CD14-positive monocyte (primary cell): ENCODE results near the gene PEX11A. TPM values are rescaled to one million over a fixed set of nuclear protein-coding genes. Genes with fewer than 3 reads are reported as not detected.

ENCODE experiments used
- DNase-seq, 3 donors: peaks; one replicate each; pipeline ENCODE4 v3.0.0-alpha.2; 2011 to 2022
- H2AFZ ChIP-seq: 2 replicates; pipeline ENCODE4 v1.6.0; 2012; ENCODE audit warnings: mild to moderate bottlenecking, low read depth, low read length, inconsistent platforms; ENCODE audit not compliant: insufficient read depth, poor library complexity, severe bottlenecking
- H3K27ac ChIP-seq, 2 donors: 1 replicate in 1 of 2; 2 replicates in 1 of 2; pipeline ENCODE4 v1.5.1; 2012 to 2013; ENCODE audit warnings: low read length in 2 of 2, control low read depth in 1 of 2, inconsistent platforms in 1 of 2, low read depth in 1 of 2, mild to moderate bottlenecking in 1 of 2
- H3K27me3 ChIP-seq, 2 donors: one replicate each; pipeline versions ENCODE4 v1.6.0 to v1.6.1; 2011 to 2013; ENCODE audit warnings: low read length in 2 of 2; ENCODE audit not compliant: control insufficient read depth in 2 of 2, insufficient read depth in 2 of 2
- H3K36me3 ChIP-seq, 2 donors: replicated peaks in 1 of 2; 1 replicate in 1 of 2; 2 replicates in 1 of 2; pipeline versions ENCODE4 v1.5.1 to v1.6.1; 2012 to 2013; ENCODE audit warnings: low read length in 2 of 2, control low read depth in 1 of 2, inconsistent platforms in 1 of 2, mild to moderate bottlenecking in 1 of 2; ENCODE audit not compliant: insufficient read depth in 2 of 2, control insufficient read depth in 1 of 2
- H3K4me1 ChIP-seq, 2 donors: 1 replicate in 1 of 2; 2 replicates in 1 of 2; pipeline versions ENCODE4 v1.5.1 to v1.6.1; 2012 to 2013; ENCODE audit warnings: low read length in 2 of 2, control low read depth in 1 of 2, inconsistent platforms in 1 of 2, mild to moderate bottlenecking in 1 of 2, moderate library complexity in 1 of 2; ENCODE audit not compliant: insufficient read depth in 2 of 2, control insufficient read depth in 1 of 2
- H3K4me2 ChIP-seq: replicated peaks from 2 replicates; pipeline ENCODE3; 2012; ENCODE audit warnings: low read length, moderate library complexity, mild to moderate bottlenecking; ENCODE audit not compliant: poor library complexity, severe bottlenecking; ENCODE audit errors: extremely low read depth
- H3K4me3 ChIP-seq, 3 experiments: fragments of 200-600 bp in 1 of 3; sonication (generic) in 1 of 3; replicated peaks in 1 of 3; 1 replicate in 2 of 3; 2 replicates in 1 of 3; pipeline ENCODE4 v1.5.1; 2011 to 2013; ENCODE audit warnings: low read length in 3 of 3, mild to moderate bottlenecking in 3 of 3, control low read depth in 2 of 3, low read depth in 2 of 3, inconsistent platforms in 1 of 3, moderate library complexity in 1 of 3
- H3K79me2 ChIP-seq: 2 replicates; pipeline ENCODE4 v1.6.0; 2012; ENCODE audit warnings: mild to moderate bottlenecking, control low read depth, inconsistent platforms, low read length, moderate library complexity; ENCODE audit not compliant: insufficient read depth
- H3K9ac ChIP-seq: 2 replicates; pipeline ENCODE4 v1.6.0; 2017; ENCODE audit warnings: low read length, mild to moderate bottlenecking; ENCODE audit not compliant: insufficient read depth, poor library complexity, severe bottlenecking
- H3K9me3 ChIP-seq, 2 donors: replicated peaks in 1 of 2; 1 replicate in 1 of 2; 2 replicates in 1 of 2; pipeline versions ENCODE4 v1.5.1 to v1.6.1; 2012 to 2013; ENCODE audit warnings: low read length in 2 of 2, control low read depth in 1 of 2; ENCODE audit not compliant: control insufficient read depth in 1 of 2, insufficient read depth in 1 of 2
- H4K20me1 ChIP-seq: 2 replicates; pipeline ENCODE4 v1.6.0; 2012; ENCODE audit warnings: mild to moderate bottlenecking, low read length, control low read depth, moderate library complexity; ENCODE audit not compliant: insufficient read depth
- H3K27ac Mint-ChIP-seq, 7 donors: one replicate each; pipeline ENCODE4 v1.8.0; 2020; ENCODE audit warnings: mild to moderate bottlenecking in 7 of 7, mixed read lengths in 7 of 7, moderate library complexity in 6 of 7, inconsistent platforms in 2 of 7
- H3K27me3 Mint-ChIP-seq, 3 donors: one replicate each; pipeline ENCODE4 v1.8.0; 2021 to 2022; ENCODE audit warnings: low read depth in 3 of 3, mild to moderate bottlenecking in 3 of 3, mixed read lengths in 3 of 3, moderate library complexity in 3 of 3, inconsistent platforms in 1 of 3
- H3K36me3 Mint-ChIP-seq, 2 donors: one replicate each; pipeline ENCODE4 v1.8.0; 2020; ENCODE audit warnings: mixed read lengths in 2 of 2, inconsistent platforms in 1 of 2, mild to moderate bottlenecking in 1 of 2
- H3K4me1 Mint-ChIP-seq: one replicate; pipeline ENCODE4 v1.8.0; 2020; ENCODE audit warnings: mild to moderate bottlenecking, mixed read lengths
- H3K4me3 Mint-ChIP-seq, 2 donors: one replicate each; pipeline ENCODE4 v1.8.0; 2020; ENCODE audit warnings: mild to moderate bottlenecking in 2 of 2, mixed read lengths in 2 of 2, moderate library complexity in 1 of 2
- H3K9me3 Mint-ChIP-seq, 7 donors: one replicate each; pipeline ENCODE4 v1.8.0; 2020 to 2022; ENCODE audit warnings: mixed read lengths in 7 of 7, mild to moderate bottlenecking in 6 of 7, moderate library complexity in 6 of 7, inconsistent platforms in 2 of 7
- WGBS: methylation state at CpG from one replicate; pipeline ENCODE4 v1.1.5; 2013; ENCODE audit warnings: missing lambda C conversion rate; ENCODE audit not compliant: insufficient coverage; 5-methylcytosine and 5-hydroxymethylcytosine counted together
- intact Hi-C, 2 donors: fragments of 100-400 bp; cut with micrococcal nuclease; formaldehyde crosslinking; loops; one replicate each; pipeline versions ENCODE4 v1.15.0 to v1.15.1; 2023
- polyA plus RNA-seq, 3 donors: library from polyadenylated mRNA; depleted of rRNA in 1 of 3; unstranded in 2 of 3; stranded (reverse) in 1 of 3; fragments of 300-500 nt in 2 of 3; fragments of >200 nt in 1 of 3; fragmentation: Illumina TruSeq in 2 of 3; gene quantifications; 1 replicate in 2 of 3; 2 replicates in 1 of 3; pipeline ENCODE4 v1.2.3, GENCODE V29; 2012 to 2021
- TF ChIP-seq, protein P1 (sequence below): fragments of 200-600 bp; IDR thresholded peaks from one replicate; pipeline ENCODE4 v1.8.0; 2022; ENCODE audit warnings: antibody characterized with exemption, mild to moderate bottlenecking

The PEX11A gene
- polyA plus RNA-seq, 3 donors, result 0.72 to 0.84 (median 0.75) TPM

DNA sequence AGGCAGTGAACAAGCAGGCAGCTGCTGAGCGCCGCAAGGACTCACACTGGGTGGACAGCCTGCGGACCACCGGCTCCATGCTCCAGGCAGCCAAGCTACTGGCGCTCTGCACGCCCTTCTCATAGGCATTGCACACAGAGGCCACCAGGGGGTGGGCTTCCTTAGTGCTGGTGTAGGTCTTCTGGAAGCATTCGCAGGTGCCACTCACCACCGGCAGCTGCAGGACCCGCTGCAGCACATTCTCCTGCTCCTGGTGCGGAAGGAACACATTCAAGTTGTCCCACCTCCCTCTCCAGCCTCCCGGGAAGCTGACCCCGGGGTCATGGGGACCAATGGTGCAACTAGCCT lies 17.4 kb downstream of the PEX11A start:
- Histone ChIP-seq H3K9me3 (no peaks in the 10 kb centered on the region), H2AFZ (no peak overlapping the region), H3K27ac (no peak overlapping the region), H3K4me1 (no peaks in the 10 kb centered on the region), H3K36me3 (no peaks in the 10 kb centered on the region), H3K79me2 (no peaks in the 10 kb centered on the region), H3K27me3 (no peaks in the 10 kb centered on the region), H3K4me3 (no peak overlapping the region), H4K20me1 (no peaks in the 10 kb centered on the region), H3K9ac (no peak overlapping the region), H3K4me2 (no peak overlapping the region)
- Mint-ChIP-seq H3K27me3 (peaks cover 0 to 7% (median 2%) of the 10 kb centered on the region in 3 donors), H3K9me3 (peaks cover 0 to 3% (median 0%) of the 10 kb centered on the region in 7 donors), H3K36me3 (no peaks in the 10 kb centered on the region), H3K27ac (no peak overlapping the region), H3K4me1 (no peaks in the 10 kb centered on the region), H3K4me3 (no peak overlapping the region)
- no peak for DNase-seq
- intact Hi-C loops, result no loop called here
- WGBS, result 84% methylated on average over 9 of the region's 12 CpGs
- TF ChIP-seq, protein P1, sequence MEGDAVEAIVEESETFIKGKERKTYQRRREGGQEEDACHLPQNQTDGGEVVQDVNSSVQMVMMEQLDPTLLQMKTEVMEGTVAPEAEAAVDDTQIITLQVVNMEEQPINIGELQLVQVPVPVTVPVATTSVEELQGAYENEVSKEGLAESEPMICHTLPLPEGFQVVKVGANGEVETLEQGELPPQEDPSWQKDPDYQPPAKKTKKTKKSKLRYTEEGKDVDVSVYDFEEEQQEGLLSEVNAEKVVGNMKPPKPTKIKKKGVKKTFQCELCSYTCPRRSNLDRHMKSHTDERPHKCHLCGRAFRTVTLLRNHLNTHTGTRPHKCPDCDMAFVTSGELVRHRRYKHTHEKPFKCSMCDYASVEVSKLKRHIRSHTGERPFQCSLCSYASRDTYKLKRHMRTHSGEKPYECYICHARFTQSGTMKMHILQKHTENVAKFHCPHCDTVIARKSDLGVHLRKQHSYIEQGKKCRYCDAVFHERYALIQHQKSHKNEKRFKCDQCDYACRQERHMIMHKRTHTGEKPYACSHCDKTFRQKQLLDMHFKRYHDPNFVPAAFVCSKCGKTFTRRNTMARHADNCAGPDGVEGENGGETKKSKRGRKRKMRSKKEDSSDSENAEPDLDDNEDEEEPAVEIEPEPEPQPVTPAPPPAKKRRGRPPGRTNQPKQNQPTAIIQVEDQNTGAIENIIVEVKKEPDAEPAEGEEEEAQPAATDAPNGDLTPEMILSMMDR, result peak; percentile 47

DNA sequence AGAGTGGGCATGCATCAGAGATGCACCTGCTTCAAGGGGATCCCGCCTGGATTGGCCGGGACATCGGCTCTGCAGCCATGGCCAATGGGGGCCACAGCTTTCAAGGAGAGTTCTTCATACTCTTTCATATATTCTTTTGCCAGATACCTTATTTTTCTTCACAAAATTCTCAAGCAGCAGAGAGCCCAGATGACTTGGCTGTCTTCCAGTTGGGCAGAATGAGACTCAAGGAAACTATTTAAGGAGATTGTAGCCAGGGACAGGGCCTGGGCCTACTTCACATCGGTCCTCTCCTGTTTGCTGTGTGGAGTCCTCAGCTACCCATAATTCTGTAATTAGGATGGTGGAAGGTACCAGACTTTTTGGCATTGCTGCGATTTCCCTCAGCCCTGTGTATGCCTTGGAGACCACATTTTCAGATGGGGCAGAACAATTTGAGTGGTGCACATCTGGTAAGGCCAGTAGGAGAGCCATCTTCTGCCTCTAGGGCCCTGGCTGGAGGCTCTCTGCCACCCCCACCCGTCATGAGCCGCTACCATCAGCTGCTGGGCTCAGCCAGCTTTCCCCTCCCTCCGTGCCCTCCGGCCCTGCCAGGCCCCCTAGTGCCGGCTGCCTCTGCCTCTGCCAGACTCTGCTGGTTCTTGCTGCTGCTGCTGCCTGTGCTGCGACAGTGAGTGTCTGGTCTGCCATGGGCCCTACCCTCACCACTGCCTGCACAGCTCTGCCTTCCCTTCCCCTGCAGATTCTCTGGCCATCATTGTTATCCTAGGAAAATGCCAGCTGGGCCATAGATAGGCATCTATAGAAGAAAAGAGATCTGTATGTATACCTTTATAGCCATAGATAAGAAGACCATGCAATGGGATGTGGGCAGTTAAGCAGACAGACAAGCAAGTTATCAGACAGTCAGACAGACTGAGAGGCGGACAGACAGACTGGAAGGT lies 18.1 kb downstream of the PEX11A start:
- H3K9me3 ChIP-seq, result no peaks in the 10 kb centered on the region
- WGBS, result 97% methylated on average over 7 of the region's 12 CpGs
- H3K4me1 Mint-ChIP-seq, result no peaks in the 10 kb centered on the region
- intact Hi-C loops, result no loop called here
- no peaks in the 10 kb centered on the region for H3K27me3 ChIP-seq
- no peak overlapping the region for H3K4me3 ChIP-seq
- no peaks in the 10 kb centered on the region for H3K36me3 Mint-ChIP-seq
- H3K27ac ChIP-seq, result no peak overlapping the region
- no peak overlapping the region for H3K27ac Mint-ChIP-seq
- no peak for DNase-seq
- H3K4me1 ChIP-seq, result no peaks in the 10 kb centered on the region
- H3K4me3 Mint-ChIP-seq, result no peak overlapping the region
- no peaks in the 10 kb centered on the region for H3K36me3 ChIP-seq
- no peaks in the 10 kb centered on the region for H4K20me1 ChIP-seq
- no peak overlapping the region for H3K9ac ChIP-seq
- H3K4me2 ChIP-seq, result no peak overlapping the region
- TF ChIP-seq, protein P1, result no peak
- peaks cover 0 to 7% (median 3%) of the 10 kb centered on the region in 3 donors for H3K27me3 Mint-ChIP-seq
- no peak overlapping the region for H2AFZ ChIP-seq
- H3K79me2 ChIP-seq, result no peaks in the 10 kb centered on the region
- peaks cover 0 to 6% (median 0%) of the 10 kb centered on the region in 7 donors for H3K9me3 Mint-ChIP-seq
